HepG2 (cell line): ENCODE measurements around the gene MED9. TPM values are rescaled to one million over a fixed set of nuclear protein-coding genes. Genes with fewer than 3 reads are reported as not detected.

Source experiments
- ATAC-seq: fragments of 200-7000 bp; cut with Tn5 transposase; 3 replicates; pipeline ENCODE4 v1.9.1; 2020; ENCODE audit warnings: mild to moderate bottlenecking, moderate library complexity
- BruUV-seq: library from RNA; stranded (reverse); fragments of 400-500 nt; replicated peaks from 2 replicates; lab custom pipeline; 2021; lab: Mats Ljungman, UMichigan
- CTCF ChIA-PET: fragments of 300-600 bp; formaldehyde crosslinking; extraction: SDS; loops from one replicate; lab custom pipeline; 2021; ENCODE audit warnings: low total read pairs, inconsistent platforms, low intra/inter-chr PET ratio; lab: Yijun Ruan, JAX
- POLR2A ChIA-PET: fragments of 350-600 bp; sonication (Branson Sonifier 250); formaldehyde crosslinking; loops from one replicate; lab custom pipeline; 2020; ENCODE audit warnings: antibody characterized with exemption, inconsistent platforms; lab: Yijun Ruan, JAX
- DNase-seq: peaks from one replicate; pipeline ENCODE4 v3.0.0-alpha.2; 2015; ENCODE audit warnings: low spot score
- FAIRE-seq: peaks from 3 replicates; lab custom pipeline; 2011; peaks lifted over from hg19 to GRCh38; lab: Jason Lieb, UNC
- H2AFZ ChIP-seq: one replicate; pipeline ENCODE4 v1.6.1; 2011; ENCODE audit warnings: low read length, inconsistent platforms
- H3K27ac ChIP-seq: fragments of 300-600 bp; 3 replicates; pipeline ENCODE4 v1.8.0; 2011; ENCODE audit warnings: mixed run types, mild to moderate bottlenecking, mixed read lengths, low read length, inconsistent platforms; ENCODE audit not compliant: insufficient read depth; ENCODE audit errors: extremely low read length
- H3K27me3 ChIP-seq, 2 experiments: fragments of 200-600 bp in 1 of 2; 2 replicates in 1 of 2; 3 replicates in 1 of 2; pipeline versions ENCODE4 v1.6.0 to v1.8.0; 2011; ENCODE audit warnings: low read length in 2 of 2, mild to moderate bottlenecking in 2 of 2, moderate library complexity in 2 of 2, inconsistent platforms in 1 of 2; ENCODE audit not compliant: insufficient read depth in 2 of 2, control insufficient read depth in 1 of 2
- H3K36me3 ChIP-seq, 2 experiments: fragments of 200-600 bp in 1 of 2; replicated peaks in 1 of 2; 2 replicates in 1 of 2; 3 replicates in 1 of 2; pipeline versions ENCODE4 v1.5.1 to v1.8.0; 2011; ENCODE audit warnings: low read length in 2 of 2, inconsistent platforms in 1 of 2; ENCODE audit not compliant: insufficient read depth in 2 of 2, control insufficient read depth in 1 of 2
- H3K4me1 ChIP-seq: 2 replicates; pipeline ENCODE4 v1.5.1; 2012; ENCODE audit warnings: low read length, inconsistent platforms; ENCODE audit not compliant: insufficient read depth
- H3K4me2 ChIP-seq: 2 replicates; pipeline ENCODE4 v1.6.0; 2011; ENCODE audit warnings: low read depth, low read length, inconsistent platforms
- H3K4me3 ChIP-seq, 3 experiments: fragments of 200-600 bp in 1 of 3; sonication (generic), shearing (Covaris generic) in 1 of 3; replicated peaks in 1 of 3; 2 replicates each; pipeline ENCODE4 v1.5.1; 2011 to 2016; ENCODE audit warnings: low read length in 3 of 3, inconsistent platforms in 2 of 3, low read depth in 2 of 3, mild to moderate bottlenecking in 2 of 3, control low read depth in 1 of 3, mixed read lengths in 1 of 3; ENCODE audit not compliant: insufficient read depth in 1 of 3
- H3K79me2 ChIP-seq: one replicate; pipeline ENCODE4 v1.6.1; 2011; ENCODE audit warnings: low read length, inconsistent platforms; ENCODE audit not compliant: insufficient read depth
- H3K9ac ChIP-seq: 2 replicates; pipeline ENCODE4 v1.6.0; 2011; ENCODE audit warnings: mild to moderate bottlenecking, low read depth, low read length, inconsistent platforms; ENCODE audit not compliant: insufficient read depth
- H3K9me3 ChIP-seq: 2 replicates; pipeline ENCODE4 v1.5.1; 2012; ENCODE audit warnings: mild to moderate bottlenecking, low read length
- H4K20me1 ChIP-seq: 2 replicates; pipeline ENCODE4 v1.6.0; 2011; ENCODE audit warnings: inconsistent platforms, mild to moderate bottlenecking, low read length, moderate library complexity; ENCODE audit not compliant: insufficient read depth
- ATRX ChIP-seq: sonication (generic); formaldehyde crosslinking; IDR thresholded peaks from 2 replicates; pipeline ENCODE4 v1.4.0; 2020; ENCODE audit warnings: missing genetic modification reagents, borderline replicate concordance
- E2F2 ChIP-seq: sonication (generic); formaldehyde crosslinking; IDR thresholded peaks from 2 replicates; pipeline ENCODE4 v1.4.0; 2020; ENCODE audit warnings: missing genetic modification reagents, borderline replicate concordance
- HINFP ChIP-seq: sonication (generic); formaldehyde crosslinking; IDR thresholded peaks from 2 replicates; pipeline ENCODE4 v1.4.0; 2020; ENCODE audit warnings: low read depth, mild to moderate bottlenecking, missing genetic modification reagents
- KLF9 ChIP-seq: IDR thresholded peaks from 2 replicates; pipeline ENCODE4 v1.6.1; 2016; ENCODE audit warnings: low read depth
- PATZ1 ChIP-seq: sonication (generic); formaldehyde crosslinking; IDR thresholded peaks from 2 replicates; pipeline ENCODE4 v1.4.0; 2020; ENCODE audit warnings: missing genetic modification reagents
- PAX8 ChIP-seq: sonication (generic); formaldehyde crosslinking; IDR thresholded peaks from 2 replicates; pipeline ENCODE4 v1.8.0; 2022; ENCODE audit warnings: mild to moderate bottlenecking, missing genetic modification reagents, borderline replicate concordance
- SALL2 ChIP-seq: sonication (generic); formaldehyde crosslinking; IDR thresholded peaks from 2 replicates; pipeline ENCODE4 v1.8.1; 2023; ENCODE audit warnings: mild to moderate bottlenecking, missing genetic modification reagents, inconsistent platforms
- TSC22D2 ChIP-seq: sonication (generic); formaldehyde crosslinking; IDR thresholded peaks from 2 replicates; pipeline ENCODE4 v1.5.1; 2020; ENCODE audit warnings: missing genetic modification reagents, mild to moderate bottlenecking, borderline replicate concordance
- ZFP1 ChIP-seq: IDR thresholded peaks from 2 replicates; pipeline ENCODE4 v1.6.1; 2016
- ZNF572 ChIP-seq: sonication (generic); formaldehyde crosslinking; IDR thresholded peaks from 2 replicates; pipeline ENCODE4 v1.5.1; 2020; ENCODE audit warnings: mild to moderate bottlenecking, missing genetic modification reagents
- ZNF619 ChIP-seq: sonication (generic); formaldehyde crosslinking; IDR thresholded peaks from 2 replicates; pipeline ENCODE4 v1.4.0; 2020; ENCODE audit warnings: mild to moderate bottlenecking, missing genetic modification reagents
- ZNF720 ChIP-seq: sonication (generic); formaldehyde crosslinking; IDR thresholded peaks from 2 replicates; pipeline ENCODE4 v1.4.0; 2020; ENCODE audit warnings: missing genetic modification reagents
- WGBS: methylation state at CpG from one replicate; pipeline ENCODE4 v1.1.6; 2017; ENCODE audit warnings: low lambda C conversion rate; 5-methylcytosine and 5-hydroxymethylcytosine counted together
- in situ Hi-C: cut with HindIII; loops from 2 replicates; pipeline ENCODE4 v1.10.0; 2017; ENCODE audit warnings: low pct_unique_long_range_greater_than_20kb; ENCODE audit not compliant: extremely low pct_ligation_motif_present
- intact Hi-C: fragments of 100-400 bp; cut with micrococcal nuclease; formaldehyde crosslinking; loops from one replicate; pipeline ENCODE4 v1.10.0; 2022; ENCODE audit not compliant: unreplicated experiment
- polyA plus RNA-seq, 8 experiments: library from polyadenylated mRNA; depleted of rRNA in 3 of 8; stranded (reverse) in 7 of 8; unstranded in 1 of 8; fragments of >200 nt; fragmentation: Illumina TruSeq in 4 of 8; extraction: Trizol in 4 of 8; gene quantifications; 2 replicates each; pipeline versions ENCODE4 v1.2.1 to v1.2.3, GENCODE V29; 2011 to 2016; ENCODE audit warnings: low read depth in 4 of 8, missing spikeins in 1 of 8, mixed read lengths in 1 of 8; ENCODE audit not compliant: insufficient read depth in 1 of 8
- total RNA-seq, 5 experiments: library from RNA; depleted of rRNA; stranded (reverse); fragments of >200 nt; fragmentation: Illumina TruSeq; extraction: Trizol; gene quantifications; 2 replicates each; pipeline ENCODE4 v1.2.3, GENCODE V29; 2016; ENCODE audit warnings: low read depth in 1 of 5

Gene MED9
- total and polyA plus RNA-seq, 2 of the 13 experiments (the other 11 are each of a cell fraction or from before 2014, with no cell fraction given): 11.9 to 15.1 TPM

GRCh38 chr17:17523731-17524490, 47.1 kb downstream of the MED9 start:
- in situ Hi-C loops: no loop called here
- ATAC-seq: no peak
- CTCF ChIA-PET: no interaction called here
- 88% methylated on average over 19 of the region's 19 CpGs for WGBS
- no peak overlapping the region for H3K9ac ChIP-seq
- no peak for FAIRE-seq
- no peak overlapping the region for H3K4me2 ChIP-seq
- H3K9me3 ChIP-seq: no peaks in the 10 kb centered on the region
- no peak overlapping the region for H2AFZ ChIP-seq
- H4K20me1 ChIP-seq: peaks cover 13% of the 10 kb centered on the region; the same call in 1 of the 2 replicates
- peaks cover 4% of the 10 kb centered on the region for H3K4me1 ChIP-seq
- H3K27me3 ChIP-seq: no peaks in the 10 kb centered on the region
- no peak overlapping the region for H3K4me3 ChIP-seq
- DNase-seq: no peak
- BruUV-seq: no TSS peak
- POLR2A ChIA-PET: interaction anchor here (0.7 to 1.1 kb wide), 2 partner anchors 28 to 48 kb away, joined by 3 read pairs; partner anchors contain the start of gene RASD1
- intact Hi-C loops: no loop called here
- H3K27ac ChIP-seq: no peak overlapping the region
- H3K79me2 ChIP-seq: no peaks in the 10 kb centered on the region
- TF ChIP-seq E2F2 (no peak), KLF9 (CRISPR knock-in tag) (no peak), HINFP (no peak), PAX8 (no peak), PATZ1 (CRISPR knock-in tag) (no peak), ZFP1 (CRISPR knock-in tag) (no peak), ZNF572 (CRISPR knock-in tag) (no peak), TSC22D2 (CRISPR knock-in tag) (no peak), ATRX (CRISPR knock-in tag) (no peak), SALL2 (CRISPR knock-in tag) (no peak), ZNF619 (CRISPR knock-in tag) (no peak), ZNF720 (CRISPR knock-in tag) (no peak)
- H3K36me3 ChIP-seq: peaks cover 1 to 3% of the 10 kb centered on the region in 2 experiments; a peak in 2 of 5 replicates
